Astrocyte (in vitro differentiated cells and primary cell): ENCODE data around the gene SPNS1. TPM values are rescaled to one million over a fixed set of nuclear protein-coding genes. Genes with fewer than 3 reads are reported as not detected.

ENCODE experiments used
- DNase-seq: peaks from one replicate; pipeline ENCODE4 v3.0.0-alpha.2; 2010; ENCODE audit warnings: low read depth
- FAIRE-seq: peaks from 2 replicates; lab custom pipeline; 2011; peaks lifted over from hg19 to GRCh38; lab: Jason Lieb, UNC
- H2AFZ ChIP-seq: 2 replicates; pipeline ENCODE4 v1.6.0; 2012; ENCODE audit warnings: low read depth, low read length, inconsistent platforms
- H3K27ac ChIP-seq: 2 replicates; pipeline ENCODE4 v1.5.1; 2011; ENCODE audit warnings: low read depth, low read length, inconsistent platforms
- H3K27me3 ChIP-seq: 2 replicates; pipeline ENCODE4 v1.6.0; 2011; ENCODE audit warnings: low read length, inconsistent platforms; ENCODE audit not compliant: insufficient read depth
- H3K36me3 ChIP-seq: 2 replicates; pipeline ENCODE4 v1.5.1; 2011; ENCODE audit warnings: low read length, inconsistent platforms; ENCODE audit not compliant: insufficient read depth
- H3K4me1 ChIP-seq: 2 replicates; pipeline ENCODE4 v1.5.1; 2011; ENCODE audit warnings: low read length, inconsistent platforms; ENCODE audit not compliant: insufficient read depth
- H3K4me2 ChIP-seq: 2 replicates; pipeline ENCODE4 v1.6.0; 2012; ENCODE audit warnings: low read length, inconsistent platforms
- H3K4me3 ChIP-seq: 2 replicates; pipeline ENCODE4 v1.5.1; 2011; ENCODE audit warnings: low read depth, mild to moderate bottlenecking, low read length, inconsistent platforms; ENCODE audit not compliant: insufficient read depth
- H3K79me2 ChIP-seq: 2 replicates; pipeline ENCODE4 v1.6.0; 2012; ENCODE audit warnings: mild to moderate bottlenecking, low read length, inconsistent platforms; ENCODE audit not compliant: insufficient read depth
- H3K9ac ChIP-seq: 2 replicates; pipeline ENCODE4 v1.6.0; 2012; ENCODE audit warnings: mild to moderate bottlenecking, low read length, inconsistent platforms
- H3K9me3 ChIP-seq: 2 replicates; pipeline ENCODE4 v1.5.1; 2012; ENCODE audit warnings: low read depth, mild to moderate bottlenecking, low read length, inconsistent platforms; ENCODE audit not compliant: insufficient read depth
- H4K20me1 ChIP-seq: 2 replicates; pipeline ENCODE4 v1.6.0; 2012; ENCODE audit warnings: low read length, inconsistent platforms; ENCODE audit not compliant: insufficient read depth
- H3K27ac Mint-ChIP-seq: one replicate; pipeline ENCODE4 v1.8.0; 2021; ENCODE audit warnings: mild to moderate bottlenecking, mixed read lengths; ENCODE audit not compliant: unreplicated experiment
- H3K27me3 Mint-ChIP-seq: one replicate; pipeline ENCODE4 v1.8.0; 2021; ENCODE audit warnings: low read depth, mixed read lengths; ENCODE audit not compliant: unreplicated experiment
- H3K36me3 Mint-ChIP-seq: one replicate; pipeline ENCODE4 v1.8.0; 2021; ENCODE audit warnings: low read depth, mixed read lengths; ENCODE audit not compliant: unreplicated experiment
- H3K4me1 Mint-ChIP-seq: one replicate; pipeline ENCODE4 v1.8.0; 2021; ENCODE audit warnings: low read depth, mixed read lengths; ENCODE audit not compliant: unreplicated experiment
- H3K4me3 Mint-ChIP-seq: one replicate; pipeline ENCODE4 v1.8.0; 2021; ENCODE audit warnings: mild to moderate bottlenecking, moderate library complexity, mixed read lengths; ENCODE audit not compliant: unreplicated experiment
- H3K9me3 Mint-ChIP-seq: one replicate; pipeline ENCODE4 v1.8.0; 2021; ENCODE audit warnings: mild to moderate bottlenecking, mixed read lengths; ENCODE audit not compliant: unreplicated experiment
- EZH2 ChIP-seq: IDR thresholded peaks from 2 replicates; pipeline ENCODE4 v1.6.1; 2012; ENCODE audit warnings: mild to moderate bottlenecking, low read length, inconsistent platforms; ENCODE audit not compliant: insufficient read depth
- total RNA-seq: library from RNA; stranded (reverse); gene quantifications from 2 replicates; pipeline ENCODE4 v1.2.1, GENCODE V29; 2021
- TF ChIP-seq, protein P1 (sequence below): IDR thresholded peaks from 2 replicates; pipeline ENCODE4 v1.5.1; 2011; ENCODE audit warnings: low read depth, mild to moderate bottlenecking, inconsistent platforms, low read length, moderate library complexity; ENCODE audit not compliant: insufficient read depth

SPNS1 gene
- total RNA-seq, 1 donor from 2014 or later: 57.8 TPM

DNA sequence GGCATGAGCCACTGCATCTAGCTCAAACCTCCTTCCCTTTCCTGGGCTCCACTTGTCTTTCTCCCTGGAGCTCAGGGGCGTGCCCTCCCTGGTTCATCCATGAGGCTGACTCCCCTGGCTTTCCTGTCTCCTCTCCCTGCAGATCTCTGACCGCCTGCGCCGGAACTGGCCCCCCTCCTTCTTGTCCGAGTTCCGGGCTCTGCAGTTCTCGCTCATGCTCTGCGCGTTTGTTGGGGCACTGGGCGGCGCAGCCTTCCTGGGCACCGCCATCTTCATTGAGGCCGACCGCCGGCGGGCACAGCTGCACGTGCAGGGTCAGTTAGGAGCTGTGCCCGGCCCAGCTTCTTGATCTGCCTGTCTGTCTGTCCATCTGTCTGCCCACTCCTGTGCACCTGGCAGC is 9.1 kb downstream of the SPNS1 start:
- no peak overlapping the region for H3K9ac ChIP-seq
- H3K4me1 ChIP-seq: no peaks in the 10 kb centered on the region
- no peaks in the 10 kb centered on the region for H3K36me3 ChIP-seq
- no peak overlapping the region for H3K4me2 ChIP-seq
- H3K9me3 ChIP-seq: peaks cover 3% of the 10 kb centered on the region
- Mint-ChIP-seq H3K4me3 (no peak overlapping the region), H3K9me3 (peaks cover 2% of the 10 kb centered on the region), H3K4me1 (peaks cover 2% of the 10 kb centered on the region), H3K27me3 (no peaks in the 10 kb centered on the region), H3K27ac (peak overlapping the region; percentile 8), H3K36me3 (peaks cover 26% of the 10 kb centered on the region)
- FAIRE-seq (no peak), DNase-seq (no peak)
- no peak overlapping the region for H2AFZ ChIP-seq
- no peaks in the 10 kb centered on the region for H3K27me3 ChIP-seq
- no peak overlapping the region for H3K4me3 ChIP-seq
- peaks cover 4% of the 10 kb centered on the region for H4K20me1 ChIP-seq
- TF ChIP-seq EZH2: no peak
- TF ChIP-seq, protein P1, sequence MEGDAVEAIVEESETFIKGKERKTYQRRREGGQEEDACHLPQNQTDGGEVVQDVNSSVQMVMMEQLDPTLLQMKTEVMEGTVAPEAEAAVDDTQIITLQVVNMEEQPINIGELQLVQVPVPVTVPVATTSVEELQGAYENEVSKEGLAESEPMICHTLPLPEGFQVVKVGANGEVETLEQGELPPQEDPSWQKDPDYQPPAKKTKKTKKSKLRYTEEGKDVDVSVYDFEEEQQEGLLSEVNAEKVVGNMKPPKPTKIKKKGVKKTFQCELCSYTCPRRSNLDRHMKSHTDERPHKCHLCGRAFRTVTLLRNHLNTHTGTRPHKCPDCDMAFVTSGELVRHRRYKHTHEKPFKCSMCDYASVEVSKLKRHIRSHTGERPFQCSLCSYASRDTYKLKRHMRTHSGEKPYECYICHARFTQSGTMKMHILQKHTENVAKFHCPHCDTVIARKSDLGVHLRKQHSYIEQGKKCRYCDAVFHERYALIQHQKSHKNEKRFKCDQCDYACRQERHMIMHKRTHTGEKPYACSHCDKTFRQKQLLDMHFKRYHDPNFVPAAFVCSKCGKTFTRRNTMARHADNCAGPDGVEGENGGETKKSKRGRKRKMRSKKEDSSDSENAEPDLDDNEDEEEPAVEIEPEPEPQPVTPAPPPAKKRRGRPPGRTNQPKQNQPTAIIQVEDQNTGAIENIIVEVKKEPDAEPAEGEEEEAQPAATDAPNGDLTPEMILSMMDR: no peak
- no peaks in the 10 kb centered on the region for H3K79me2 ChIP-seq
- no peak overlapping the region for H3K27ac ChIP-seq

DNA sequence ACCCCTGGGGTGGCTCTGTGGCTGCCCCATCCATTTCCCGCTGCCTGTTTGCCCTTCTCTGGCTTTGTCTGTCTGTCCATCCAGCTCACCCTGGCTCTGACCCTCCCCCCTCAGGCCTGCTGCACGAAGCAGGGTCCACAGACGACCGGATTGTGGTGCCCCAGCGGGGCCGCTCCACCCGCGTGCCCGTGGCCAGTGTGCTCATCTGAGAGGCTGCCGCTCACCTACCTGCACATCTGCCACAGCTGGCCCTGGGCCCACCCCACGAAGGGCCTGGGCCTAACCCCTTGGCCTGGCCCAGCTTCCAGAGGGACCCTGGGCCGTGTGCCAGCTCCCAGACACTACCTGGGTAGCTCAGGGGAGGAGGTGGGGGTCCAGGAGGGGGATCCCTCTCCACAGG is 9.5 kb downstream of the SPNS1 start:
- peaks cover 3% of the 10 kb centered on the region for H3K9me3 ChIP-seq
- H3K9ac ChIP-seq: no peak overlapping the region
- H3K27ac ChIP-seq: no peak overlapping the region
- peaks cover 2% of the 10 kb centered on the region for H3K9me3 Mint-ChIP-seq
- no peaks in the 10 kb centered on the region for H3K27me3 Mint-ChIP-seq
- no peak overlapping the region for H3K4me2 ChIP-seq
- peaks cover 2% of the 10 kb centered on the region for H3K4me1 Mint-ChIP-seq
- no peak overlapping the region for H3K4me3 Mint-ChIP-seq
- H3K27me3 ChIP-seq: no peaks in the 10 kb centered on the region
- TF ChIP-seq, protein P1: no peak
- no peak for TF ChIP-seq EZH2
- no peak for FAIRE-seq
- H4K20me1 ChIP-seq: peaks cover 4% of the 10 kb centered on the region
- no peaks in the 10 kb centered on the region for H3K36me3 ChIP-seq
- H3K4me1 ChIP-seq: no peaks in the 10 kb centered on the region
- H3K79me2 ChIP-seq: no peaks in the 10 kb centered on the region
- H3K27ac Mint-ChIP-seq: no peak overlapping the region
- H3K36me3 Mint-ChIP-seq: peaks cover 27% of the 10 kb centered on the region
- DNase-seq: no peak
- no peak overlapping the region for H3K4me3 ChIP-seq
- no peak overlapping the region for H2AFZ ChIP-seq

DNA sequence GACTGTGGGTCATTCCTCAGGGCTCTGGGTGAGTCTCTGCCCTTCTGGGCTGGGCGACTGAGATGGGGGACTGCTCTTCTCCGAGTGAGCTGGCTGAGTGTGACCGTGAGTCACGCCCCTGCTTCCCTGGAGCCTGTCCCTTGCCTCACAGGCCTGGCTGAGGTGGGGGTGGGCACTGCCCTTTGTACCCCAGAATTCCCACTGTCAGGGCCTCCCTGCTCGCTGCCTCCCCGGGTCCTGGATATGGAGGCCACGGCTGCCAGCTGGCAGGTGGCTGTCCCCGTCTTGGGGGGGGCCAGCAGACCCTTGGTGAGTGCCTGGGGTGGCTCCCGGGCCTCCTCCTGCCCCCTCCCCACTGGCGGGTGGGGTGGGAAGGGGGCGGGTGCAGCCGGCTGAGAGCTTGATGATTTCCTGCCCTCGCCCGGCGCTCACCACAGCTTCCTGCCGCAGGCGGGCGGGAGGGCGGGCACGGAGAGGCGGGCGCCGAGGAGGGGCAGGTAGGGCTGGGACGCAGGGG is 10.1 kb downstream of the SPNS1 start, which contains the start of gene LAT:
TSS of gene LAT (plus strand) at position 434 of the 517 bp plus-strand sequence. CDS start 366 bp downstream, outside the sequence.
- Histone ChIP-seq H4K20me1 (peaks cover 4% of the 10 kb centered on the region), H3K36me3 (no peaks in the 10 kb centered on the region), H3K4me3 (no peak within 1 kb of the TSS), H3K79me2 (no peaks in the 10 kb centered on the region), H3K4me2 (no peak within 1 kb of the TSS), H3K9me3 (peaks cover 3% of the 10 kb centered on the region), H3K27me3 (no peaks in the 10 kb centered on the region), H2AFZ (no peak within 1 kb of the TSS), H3K27ac (no peak within 1 kb of the TSS), H3K9ac (no peak within 1 kb of the TSS), H3K4me1 (no peaks in the 10 kb centered on the region)
- DNase-seq (no peak), FAIRE-seq (no peak)
- Mint-ChIP-seq H3K4me1 (peaks cover 2% of the 10 kb centered on the region), H3K36me3 (peaks cover 27% of the 10 kb centered on the region), H3K27ac (no peak within 1 kb of the TSS), H3K27me3 (no peaks in the 10 kb centered on the region), H3K4me3 (no peak within 1 kb of the TSS), H3K9me3 (peaks cover 2% of the 10 kb centered on the region)
- no peak for TF ChIP-seq EZH2
- TF ChIP-seq, protein P1: no peak
